H1 (cell line): Measurements from ENCODE around the gene LANCL2. TPM values are rescaled to one million over a fixed set of nuclear protein-coding genes. Genes with fewer than 3 reads are reported as not detected.

Source experiments
- CTCF ChIA-PET: fragments of 300-600 bp; sonication (Branson Sonifier 250); formaldehyde crosslinking; loops from one replicate; lab custom pipeline; 2021; ENCODE audit not compliant: partially characterized antibody; lab: Charles Lee
- POLR2A ChIA-PET: fragments of 300-600 bp; sonication (Branson Sonifier 250); formaldehyde crosslinking; loops from one replicate; lab custom pipeline; 2021; ENCODE audit warnings: inconsistent platforms; ENCODE audit not compliant: partially characterized antibody; lab: Charles Lee
- DNase-seq, 2 experiments: peaks; one replicate each; pipeline versions ENCODE4 v3.0.0 to v3.0.0-alpha.2; 2010 to 2022; ENCODE audit warnings: low spot score in 2 of 2, low read depth in 1 of 2, mixed read lengths in 1 of 2
- FAIRE-seq: peaks from 2 replicates; lab custom pipeline; 2011; peaks lifted over from hg19 to GRCh38; lab: Jason Lieb, UNC
- H2AFZ ChIP-seq: 2 replicates; pipeline ENCODE4 v1.8.1; 2012; ENCODE audit warnings: low read length, inconsistent platforms
- H2AK5ac ChIP-seq: 2 replicates; pipeline ENCODE4 v1.6.1; 2013; ENCODE audit warnings: low read depth, low read length
- H2BK120ac ChIP-seq: replicated peaks from 2 replicates; pipeline ENCODE3; 2013; ENCODE audit warnings: low read depth, low read length, inconsistent platforms
- H2BK12ac ChIP-seq: 2 replicates; pipeline ENCODE4 v1.6.1; 2013; ENCODE audit warnings: low read depth, low read length
- H2BK15ac ChIP-seq: 2 replicates; pipeline ENCODE4 v1.6.1; 2013; ENCODE audit warnings: low read length
- H2BK20ac ChIP-seq: 2 replicates; pipeline ENCODE4 v1.6.1; 2013; ENCODE audit warnings: low read length
- H2BK5ac ChIP-seq: 2 replicates; pipeline ENCODE4 v1.6.1; 2013; ENCODE audit warnings: low read depth, low read length
- H3K14ac ChIP-seq: 2 replicates; pipeline ENCODE4 v1.6.1; 2013; ENCODE audit warnings: inconsistent platforms; ENCODE audit not compliant: insufficient read length
- H3K18ac ChIP-seq: 2 replicates; pipeline ENCODE4 v1.6.1; 2013; ENCODE audit warnings: low read length; ENCODE audit errors: extremely low read depth
- H3K23ac ChIP-seq: 2 replicates; pipeline ENCODE4 v1.6.1; 2013; ENCODE audit warnings: inconsistent platforms; ENCODE audit not compliant: insufficient read length
- H3K23me2 ChIP-seq: 2 replicates; pipeline ENCODE4 v1.6.1; 2013; ENCODE audit warnings: low read depth, low read length
- H3K27ac ChIP-seq: 2 replicates; pipeline ENCODE4 v1.6.1; 2011; ENCODE audit warnings: low read depth, low read length, inconsistent platforms
- H3K27me3 ChIP-seq, 4 experiments: replicated peaks in 1 of 4; 1 replicate in 1 of 4; 2 replicates in 3 of 4; pipeline versions ENCODE4 v1.6.1 to v1.8.1; 2011 to 2013; ENCODE audit warnings: low read length in 3 of 4, mild to moderate bottlenecking in 3 of 4, inconsistent platforms in 2 of 4, mixed read lengths in 2 of 4, moderate library complexity in 1 of 4; ENCODE audit not compliant: control insufficient read depth in 3 of 4, insufficient read depth in 3 of 4; ENCODE audit errors: extremely low read depth in 1 of 4
- H3K36me3 ChIP-seq, 4 experiments: 2 replicates each; pipeline versions ENCODE4 v1.6.1 to v1.8.1; 2011 to 2013; ENCODE audit warnings: mild to moderate bottlenecking in 4 of 4, low read length in 3 of 4, moderate library complexity in 2 of 4, control low read depth in 1 of 4, inconsistent platforms in 1 of 4; ENCODE audit not compliant: insufficient read depth in 4 of 4, control insufficient read depth in 2 of 4
- H3K4ac ChIP-seq: replicated peaks from 2 replicates; pipeline ENCODE3; 2013; ENCODE audit warnings: low read length, low read depth, mixed read lengths, inconsistent platforms; ENCODE audit not compliant: insufficient read length
- H3K4me1 ChIP-seq, 4 experiments: replicated peaks in 1 of 4; 1 replicate in 1 of 4; 2 replicates in 3 of 4; pipeline versions ENCODE4 v1.6.1 to v1.8.1; 2011 to 2013; ENCODE audit warnings: low read length in 3 of 4, inconsistent platforms in 2 of 4, mixed read lengths in 1 of 4; ENCODE audit not compliant: insufficient read depth in 4 of 4, control insufficient read depth in 3 of 4
- H3K4me2 ChIP-seq, 2 experiments: 2 replicates each; pipeline versions ENCODE4 v1.6.1 to v1.8.1; 2011 to 2013; ENCODE audit warnings: low read depth in 2 of 2, low read length in 2 of 2, control low read depth in 1 of 2, inconsistent platforms in 1 of 2, mild to moderate bottlenecking in 1 of 2; ENCODE audit not compliant: insufficient read depth in 1 of 2
- H3K4me3 ChIP-seq, 4 experiments: fragments of 200-600, 300-600 bp in 1 of 4; sonication (generic), shearing (Covaris generic), sonication (Bioruptor Twin) in 1 of 4; 2 replicates each; pipeline versions ENCODE4 v1.5.1 to v1.8.1; 2011 to 2016; ENCODE audit warnings: low read length in 4 of 4, low read depth in 3 of 4, control low read depth in 2 of 4, inconsistent platforms in 2 of 4, mild to moderate bottlenecking in 2 of 4, mixed read lengths in 1 of 4, moderate library complexity in 1 of 4; ENCODE audit not compliant: insufficient read depth in 2 of 4; ENCODE audit errors: extremely low read depth in 1 of 4
- H3K56ac ChIP-seq: replicated peaks from 2 replicates; pipeline ENCODE3; 2013; ENCODE audit warnings: low read depth, mild to moderate bottlenecking, mixed read lengths, low read length, inconsistent platforms; ENCODE audit not compliant: insufficient read length
- H3K79me1 ChIP-seq: 2 replicates; pipeline ENCODE4 v1.6.1; 2013; ENCODE audit warnings: low read depth, low read length, control low read depth
- H3K79me2 ChIP-seq, 2 experiments: 2 replicates each; pipeline versions ENCODE4 v1.6.1 to v1.8.1; 2012 to 2013; ENCODE audit warnings: low read length in 2 of 2, mild to moderate bottlenecking in 2 of 2, inconsistent platforms in 1 of 2; ENCODE audit not compliant: insufficient read depth in 2 of 2, control insufficient read depth in 1 of 2
- H3K9ac ChIP-seq, 4 experiments: replicated peaks in 1 of 4; 1 replicate in 1 of 4; 2 replicates in 3 of 4; pipeline versions ENCODE4 v1.6.1 to v1.8.1; 2011 to 2013; ENCODE audit warnings: low read depth in 3 of 4, low read length in 3 of 4, control low read depth in 2 of 4, mild to moderate bottlenecking in 2 of 4, moderate library complexity in 2 of 4, inconsistent platforms in 1 of 4; ENCODE audit errors: extremely low read depth in 1 of 4
- H3K9me3 ChIP-seq, 2 experiments: 2 replicates each; pipeline versions ENCODE4 v1.6.1 to v1.8.1; 2012 to 2013; ENCODE audit warnings: mild to moderate bottlenecking in 2 of 2, moderate library complexity in 2 of 2, control low read depth in 1 of 2, inconsistent platforms in 1 of 2, low read depth in 1 of 2, low read length in 1 of 2, mixed read lengths in 1 of 2; ENCODE audit not compliant: insufficient read depth in 2 of 2
- H4K20me1 ChIP-seq, 2 experiments: replicated peaks in 1 of 2; 2 replicates each; pipeline versions ENCODE3 to v1.8.1; 2011 to 2013; ENCODE audit warnings: inconsistent platforms in 2 of 2, low read length in 2 of 2, mild to moderate bottlenecking in 1 of 2; ENCODE audit not compliant: insufficient read depth in 2 of 2, control insufficient read depth in 1 of 2
- H4K5ac ChIP-seq: 2 replicates; pipeline ENCODE4 v1.6.1; 2013; ENCODE audit warnings: low read length, low read depth, mixed read lengths, inconsistent platforms; ENCODE audit not compliant: insufficient read length
- H4K8ac ChIP-seq: 2 replicates; pipeline ENCODE4 v1.8.0; 2013; ENCODE audit warnings: mild to moderate bottlenecking, moderate library complexity, low read length, inconsistent platforms; ENCODE audit not compliant: insufficient read depth; ENCODE audit errors: extremely low read depth
- H4K91ac ChIP-seq: replicated peaks from 2 replicates; pipeline ENCODE3; 2013; ENCODE audit warnings: low read length, mixed read lengths, inconsistent platforms; ENCODE audit not compliant: insufficient read length
- BCL11A ChIP-seq, 2 experiments: IDR thresholded peaks; one replicate each; pipeline ENCODE4 v1.6.1; 2011; ENCODE audit warnings: low read depth in 2 of 2, low read length in 2 of 2, mild to moderate bottlenecking in 2 of 2
- CBX5 ChIP-seq: fragments of 300-800, 300-1000 bp; sonication (generic); IDR thresholded peaks from 2 replicates; pipeline ENCODE4 v1.7.1; 2016; ENCODE audit warnings: antibody characterized with exemption, low read length, low read depth
- CREB1 ChIP-seq: IDR thresholded peaks from 2 replicates; pipeline ENCODE4 v1.6.1; 2012; ENCODE audit warnings: inconsistent platforms
- JUND ChIP-seq: IDR thresholded peaks from 2 replicates; pipeline ENCODE4 v1.6.1; 2011; ENCODE audit warnings: mild to moderate bottlenecking, improper control_type of control experiment, low read length
- KDM5A ChIP-seq: fragments of 200-600 bp; IDR thresholded peaks from 2 replicates; pipeline ENCODE4 v1.7.1; 2012; ENCODE audit warnings: mild to moderate bottlenecking, low read length, inconsistent platforms, mixed read lengths
- MAFK ChIP-seq: IDR thresholded peaks from 2 replicates; pipeline ENCODE4 v1.6.1; 2012; ENCODE audit warnings: low read depth, mild to moderate bottlenecking, improper control_type of control experiment, low read length
- POU5F1 ChIP-seq: IDR thresholded peaks from 2 replicates; pipeline ENCODE4 v1.6.1; 2011; ENCODE audit warnings: low read depth, mild to moderate bottlenecking, low read length, moderate library complexity
- RFX5 ChIP-seq: IDR thresholded peaks from 2 replicates; pipeline ENCODE4 v1.6.1; 2011; ENCODE audit warnings: low read depth, low read length, improper control_type of control experiment, borderline replicate concordance
- SIRT6 ChIP-seq: IDR thresholded peaks from one replicate; pipeline ENCODE4 v1.7.1; 2012; ENCODE audit warnings: low read length, inconsistent platforms
- SP2 ChIP-seq: IDR thresholded peaks from 2 replicates; pipeline ENCODE4 v1.6.1; 2012; ENCODE audit warnings: mild to moderate bottlenecking, low read length, inconsistent platforms
- SP4 ChIP-seq: IDR thresholded peaks from 2 replicates; pipeline ENCODE4 v1.6.1; 2012; ENCODE audit warnings: low read length, inconsistent platforms
- TAF7 ChIP-seq: optimal IDR thresholded peaks from 2 replicates; pipeline ENCODE3; 2011; ENCODE audit warnings: low read depth, mild to moderate bottlenecking, inconsistent platforms, low read length, moderate library complexity, borderline replicate concordance
- TBP ChIP-seq: IDR thresholded peaks from 2 replicates; pipeline ENCODE4 v1.6.1; 2011; ENCODE audit warnings: low read depth, low read length, improper control_type of control experiment
- WGBS, 2 experiments: shearing (Covaris generic) in 1 of 2; methylation state at CpG; one replicate each; pipeline versions ENCODE4 v1.1.6 to v1.1.7; 2013 to 2015; ENCODE audit warnings: low lambda C conversion rate in 2 of 2, mixed read lengths in 2 of 2, inconsistent platforms in 1 of 2, low coverage in 1 of 2, missing lambda C conversion rate in 1 of 2; ENCODE audit not compliant: insufficient replicate concordance in 2 of 2, insufficient coverage in 1 of 2, insufficient read length in 1 of 2; ENCODE audit errors: extremely low coverage in 1 of 2, missing lambda C conversion rate in 1 of 2; 5-methylcytosine and 5-hydroxymethylcytosine counted together
- polyA plus RNA-seq, 7 experiments: library from polyadenylated mRNA; depleted of rRNA in 3 of 7; stranded (reverse) in 5 of 7; unstranded in 2 of 7; fragments of >200 nt in 5 of 7; fragments of 200-250 nt in 2 of 7; gene quantifications; 1 replicate in 5 of 7; 2 replicates in 1 of 7; 4 replicates in 1 of 7; pipeline versions ENCODE4 v1.2.1 to v1.2.3, GENCODE V29; 2011 to 2013; ENCODE audit warnings: missing spikeins in 2 of 7, mixed read lengths in 2 of 7
- total RNA-seq: library from RNA; stranded (reverse); fragmentation: NEBNext Ultra II Directional; extraction: Animal tissue kit (Norgen Biotek cat#: 25700); gene quantifications from 2 replicates; pipeline ENCODE4 v1.2.1, GENCODE V29; 2021

LANCL2 gene
- total and polyA plus RNA-seq, 2 of the 8 experiments (the other 6 are each of a cell fraction or from before 2014, with no cell fraction given), result 9.2 to 9.5 TPM

GRCh38 chr7:55365675-55366460, 731 bp downstream of the LANCL2 start:
- no peaks in the 10 kb centered on the region for H3K36me3 ChIP-seq
- H3K79me1 ChIP-seq, result peaks cover 4% of the 10 kb centered on the region; the same call in 1 of the 2 replicates
- no peaks in the 10 kb centered on the region for H3K23me2 ChIP-seq
- H2BK20ac ChIP-seq, result no peak overlapping the region
- FAIRE-seq, result no peak
- peak overlapping the region; percentile 92 for H4K91ac ChIP-seq
- no peak overlapping the region for H2AK5ac ChIP-seq
- H4K8ac ChIP-seq, result peak overlapping the region; percentile 99
- no peaks in the 10 kb centered on the region for H4K20me1 ChIP-seq
- peak overlapping the region; percentile 82 for H3K56ac ChIP-seq
- H3K23ac ChIP-seq, result no peak overlapping the region
- H3K4me3 ChIP-seq, result peak overlapping the region; percentile 79 to 99 (median 98)
- peaks cover 0 to 22% of the 10 kb centered on the region in 2 experiments; a peak in 2 of 4 replicates for H3K79me2 ChIP-seq
- DNase-seq, result peak; percentile 70 to 97
- H3K18ac ChIP-seq, result peak overlapping the region; percentile 82
- ChIA-PET POLR2A (interaction anchor here (0.6 to 3.9 kb wide), 37 partner anchors 9 to 621 kb away, joined by 3 to 32 read pairs (median 4); no protein-coding TSS in a partner anchor), CTCF (interaction anchor here (0.6 to 1.6 kb wide), 4 partner anchors 9 to 70 kb away, joined by 3 to 4 read pairs (median 3); no protein-coding TSS in a partner anchor)
- H3K9ac ChIP-seq, result peak overlapping the region; percentile 95 to 98 (median 98)
- no peak overlapping the region; the same call in 1 of the 2 replicates for H2AFZ ChIP-seq
- H3K4me2 ChIP-seq, result peak overlapping the region; percentile 70 to 77
- H3K4me1 ChIP-seq, result peaks cover 0 to 6% (median 3%) of the 10 kb centered on the region in 4 experiments; a peak in 4 of 7 replicates
- H2BK120ac ChIP-seq, result no peak overlapping the region
- H4K5ac ChIP-seq, result peak overlapping the region; percentile 97
- peak overlapping the region; percentile 78 for H3K4ac ChIP-seq
- no peak overlapping the region for H2BK15ac ChIP-seq
- no peak overlapping the region for H3K14ac ChIP-seq
- 2% methylated on average over 51 of the region's 101 CpGs; no CpG with 5 or more reads in 1 of the 2 experiments for WGBS, 2 experiments
- H2BK5ac ChIP-seq, result peak overlapping the region; percentile 94
- H3K27ac ChIP-seq, result peak overlapping the region; percentile 99
- H2BK12ac ChIP-seq, result peak overlapping the region; percentile 39; the same call in 1 of the 2 replicates
- no peaks in the 10 kb centered on the region for H3K9me3 ChIP-seq
- no peaks in the 10 kb centered on the region for H3K27me3 ChIP-seq
- TF ChIP-seq CBX5 (no peak), RFX5 (no peak), CREB1 (peak; percentile 99), KDM5A (peak; percentile 87; the same call in 1 of the 2 replicates), SP2 (no peak), POU5F1 (no peak), JUND (peak; percentile 89), TAF7 (peak; percentile 83), TBP (peak; percentile 89), SP4 (no peak), BCL11A (IDR thresholded peaks at IDR 0.05; ENCODE audit: low read depth in 2 of 2, low read length in 2 of 2) (no peak), MAFK (no peak), SIRT6 (no peak)
